UCSD-AML1 (cell line): ENCODE measurements around the gene TAS2R38.
"Not testable (repeated sequence)": the region's sequence is repeated elsewhere in the genome, so short reads cannot be mapped to it uniquely, and the experiment has no call there.

Experiments
- DNase-seq: peaks from one replicate; lab custom pipeline; 2025; ENCODE audit not compliant: unreplicated experiment; lab: John Stamatoyannopoulos, UW

Gene TAS2R38

DNA sequence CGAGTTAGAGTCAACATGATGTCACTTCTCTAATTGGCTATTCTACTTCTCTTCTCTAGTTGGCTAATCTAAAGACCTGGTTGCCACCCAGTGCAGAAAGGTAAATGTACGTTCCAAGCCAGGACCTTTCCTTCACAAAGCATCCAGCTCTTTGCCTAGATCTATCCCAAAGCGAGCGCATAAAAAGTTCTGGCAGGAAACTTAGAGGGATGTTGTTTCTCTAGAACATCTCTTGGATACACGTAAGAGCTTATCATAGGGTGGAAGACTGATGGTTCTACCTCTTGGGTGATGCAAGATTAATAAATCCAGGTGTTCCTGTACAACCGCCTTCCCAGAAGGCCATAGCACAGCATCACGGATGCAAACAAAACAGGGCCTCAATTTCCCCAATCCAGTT is at the start of gene TAS2R38:
TAS2R38 (minus strand) TSS at position 101 of the 400 bp plus-strand sequence; CDS start at position 17, 84 bp downstream.
- DNase-seq = no peak

GRCh38 chr7:142018154-142018553 is 44.6 kb upstream of the TAS2R38 start:
- no peak for DNase-seq

- no peak for DNase-seq
Observed at GRCh38 chr7:142017451-142017850, 43.9 kb upstream of the TAS2R38 start.

- peak; percentile 7 for DNase-seq
Observed at GRCh38 chr7:142012825-142013511, 39.4 kb upstream of the TAS2R38 start.

GRCh38 chr7:142010952-142011548 is 37.5 kb upstream of the TAS2R38 start:
- no peak for DNase-seq

DNA sequence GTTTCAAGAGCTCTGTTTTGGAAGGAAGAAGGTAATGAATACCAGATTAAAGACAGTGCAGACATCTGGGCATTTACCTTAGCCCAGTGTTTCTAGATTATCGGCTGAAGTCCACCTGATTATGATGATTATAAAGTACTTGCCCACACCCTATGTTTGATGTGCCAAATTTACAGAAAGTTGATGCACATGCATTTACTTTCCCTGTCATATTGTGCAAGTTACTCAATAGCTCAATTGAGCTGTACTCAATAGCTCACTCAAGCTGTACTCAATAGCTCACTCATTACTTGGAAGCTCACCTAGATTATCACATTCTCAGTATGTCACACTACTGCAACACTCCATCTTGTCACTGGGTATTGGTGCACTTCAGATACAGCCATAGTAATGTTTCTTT is 35.6 kb upstream of the TAS2R38 start:
- no peak for DNase-seq

- no peak for DNase-seq
Observed at GRCh38 chr7:142006577-142006976, 33.0 kb upstream of the TAS2R38 start.

DNA sequence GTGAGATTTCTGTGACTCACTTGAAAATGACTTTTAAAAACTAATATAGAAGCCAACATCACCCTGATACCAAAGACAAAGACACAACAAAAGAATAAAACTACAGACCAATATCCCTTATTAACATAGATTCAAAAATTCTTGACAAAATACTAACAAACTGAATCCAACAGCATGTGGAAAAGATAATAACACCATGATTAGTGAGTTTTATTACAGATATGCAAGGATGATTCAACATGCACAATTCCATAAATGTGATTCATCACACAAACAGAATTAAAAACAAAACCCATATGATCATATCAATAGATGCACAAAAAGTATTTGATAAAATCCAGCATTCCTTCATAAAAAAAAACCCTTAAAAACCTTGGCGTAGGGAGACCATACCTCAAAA is 28.6 kb upstream of the TAS2R38 start:
- no peak for DNase-seq

DNA sequence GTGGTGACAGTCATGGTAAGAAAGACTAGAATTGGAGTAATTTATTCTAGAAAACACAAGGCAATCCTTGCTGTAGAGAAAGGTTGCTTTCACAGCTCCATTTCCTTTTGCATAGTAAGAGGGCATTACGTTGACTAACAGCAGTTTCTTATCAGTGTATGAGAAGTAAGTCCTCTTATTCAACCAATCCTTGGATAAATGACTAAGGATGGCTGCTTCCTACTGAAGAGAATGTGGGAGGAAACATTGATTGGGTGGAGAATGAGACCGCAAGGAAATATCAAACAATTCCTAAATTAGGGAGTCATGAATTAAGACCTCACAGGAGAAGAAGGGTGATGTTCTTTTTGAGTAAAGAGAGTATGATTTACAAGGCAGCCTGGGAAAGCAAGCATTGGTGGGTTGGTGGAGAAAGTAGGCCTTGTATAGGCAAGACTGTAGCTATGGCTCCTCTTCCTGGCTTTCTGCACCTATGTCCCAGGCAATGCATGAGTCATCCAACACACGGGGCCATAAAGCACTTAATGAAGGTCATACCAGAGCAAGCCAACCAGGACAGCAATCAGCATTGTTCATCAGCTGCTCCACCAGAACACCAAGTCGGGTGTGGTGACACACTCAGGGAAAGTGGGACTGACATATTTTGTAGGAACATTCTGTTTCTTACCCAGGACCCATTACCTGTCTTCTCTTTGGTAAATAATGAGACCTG is 27.7 kb upstream of the TAS2R38 start:
- no peak for DNase-seq

DNA sequence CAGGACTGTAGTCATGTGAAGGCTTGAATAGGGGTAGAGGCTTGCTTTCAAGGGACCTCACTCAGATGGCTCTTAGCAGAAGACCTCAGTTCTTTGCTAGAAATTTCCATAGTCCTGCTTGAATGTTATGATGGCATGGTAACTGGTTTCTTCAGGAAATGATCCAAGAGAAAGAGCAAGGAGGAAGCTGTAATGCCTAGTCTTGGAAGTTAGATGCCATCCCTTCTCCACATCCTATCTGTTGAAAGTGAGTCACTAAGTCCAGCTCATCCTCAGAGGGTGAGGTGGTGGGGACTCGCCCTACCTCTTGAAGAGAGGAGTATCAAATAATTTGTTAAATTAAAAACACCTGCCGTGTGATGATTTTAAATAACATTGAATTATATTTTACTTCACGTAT is 26.7 kb upstream of the TAS2R38 start:
- no peak for DNase-seq

DNA sequence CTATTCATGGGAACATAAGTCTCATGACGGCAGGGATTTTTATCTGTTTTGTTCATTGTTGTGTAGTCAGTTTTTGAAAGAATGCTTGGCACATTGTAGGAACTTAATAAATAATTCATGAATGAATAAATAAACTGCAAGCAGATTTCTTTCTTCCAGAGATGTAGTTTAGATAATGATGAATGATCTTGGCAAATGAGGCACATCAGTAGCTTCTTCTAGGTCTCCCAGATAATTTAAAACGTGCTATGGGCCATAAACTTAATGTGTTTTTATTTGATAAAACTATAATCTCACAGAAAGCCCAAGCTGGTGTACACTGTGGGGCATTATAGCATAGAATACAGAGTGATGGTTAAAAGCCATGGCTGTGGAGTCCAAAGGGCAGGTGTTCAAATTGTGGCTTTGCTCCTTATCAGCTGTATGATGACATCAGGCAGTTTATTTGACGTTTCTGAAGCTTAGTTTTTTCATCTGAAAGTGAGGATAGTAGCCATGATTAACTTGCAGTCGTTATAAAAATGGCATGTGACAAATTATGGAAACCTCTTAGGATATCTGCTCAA is 25.6 kb upstream of the TAS2R38 start:
- DNase-seq = no peak

DNA sequence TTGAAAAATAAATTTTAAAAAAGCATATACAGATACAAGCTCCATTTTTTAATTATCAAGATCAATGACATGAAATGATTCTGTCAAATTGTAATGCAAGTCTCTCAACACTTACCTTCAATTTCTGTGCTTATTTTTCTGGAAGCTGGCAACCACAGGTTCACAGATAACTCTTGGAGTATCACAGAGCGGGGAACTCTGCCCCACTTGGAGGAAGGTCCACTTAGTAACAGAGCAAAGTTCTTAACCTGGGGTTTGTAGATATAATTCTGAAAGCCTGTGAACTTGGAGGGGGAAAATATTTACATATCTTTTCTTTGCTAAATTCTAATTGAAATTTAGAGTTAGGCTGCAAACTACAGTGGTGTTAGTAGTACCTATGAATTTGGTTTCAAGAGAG is 19.8 kb upstream of the TAS2R38 start:
- no peak for DNase-seq

- no peak for DNase-seq
Observed at GRCh38 chr7:141992688-141993087, 19.1 kb upstream of the TAS2R38 start.

- no peak for DNase-seq
Observed at GRCh38 chr7:141992156-141992555, 18.6 kb upstream of the TAS2R38 start.

DNA sequence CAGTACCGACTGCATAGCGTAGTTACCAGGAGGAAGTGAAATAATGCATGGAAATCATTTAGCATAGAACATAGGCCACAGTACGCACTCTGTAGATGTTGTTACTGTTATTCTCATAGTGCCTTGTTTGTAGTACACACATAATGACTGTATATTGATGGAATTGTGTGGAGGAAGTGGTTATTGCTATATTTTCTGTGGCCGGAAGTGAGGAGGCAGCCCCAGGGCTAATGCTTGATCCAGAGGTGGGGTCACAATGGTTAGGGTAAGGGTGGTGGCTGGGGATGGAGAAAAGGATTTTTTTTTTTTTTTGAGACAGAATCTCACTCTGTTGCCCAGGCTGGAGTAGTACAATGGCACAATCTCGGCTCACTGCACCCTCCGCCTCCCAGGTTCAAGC is 17.6 kb upstream of the TAS2R38 start:
- no peak for DNase-seq

GRCh38 chr7:141990011-141990725 is 16.6 kb upstream of the TAS2R38 start:
- DNase-seq = no peak

- not testable (repeated sequence) for DNase-seq
Observed at GRCh38 chr7:141987803-141988202, 14.2 kb upstream of the TAS2R38 start.

GRCh38 chr7:141986923-141987322 is 13.3 kb upstream of the TAS2R38 start:
- DNase-seq = no peak

DNA sequence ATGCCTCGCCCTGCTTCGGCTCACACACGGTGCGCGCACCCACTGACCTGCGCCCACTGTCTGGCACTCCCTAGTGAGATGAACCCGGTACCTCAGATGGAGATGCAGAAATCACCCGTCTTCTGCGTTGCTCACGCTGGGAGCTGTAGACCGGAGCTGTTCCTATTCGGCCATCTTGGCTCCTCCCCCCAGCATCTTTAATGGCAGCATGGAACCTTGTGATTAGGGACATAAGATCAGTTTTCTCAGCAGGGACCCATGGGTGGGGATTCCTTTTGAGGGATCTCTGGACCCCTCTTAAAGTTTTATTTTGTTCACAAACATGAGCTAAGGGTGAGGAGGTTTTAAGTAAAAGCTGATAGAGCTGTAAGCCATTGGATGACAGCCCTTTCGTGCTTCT is 12.4 kb upstream of the TAS2R38 start:
- not testable (repeated sequence) for DNase-seq

- DNase-seq = no peak
Observed at GRCh38 chr7:141979568-141979967, 6.0 kb upstream of the TAS2R38 start.

- DNase-seq = no peak
Observed at GRCh38 chr7:141978351-141978750, 4.8 kb upstream of the TAS2R38 start.
